ENCODE measurements around the gene TMPRSS6.

DNA sequence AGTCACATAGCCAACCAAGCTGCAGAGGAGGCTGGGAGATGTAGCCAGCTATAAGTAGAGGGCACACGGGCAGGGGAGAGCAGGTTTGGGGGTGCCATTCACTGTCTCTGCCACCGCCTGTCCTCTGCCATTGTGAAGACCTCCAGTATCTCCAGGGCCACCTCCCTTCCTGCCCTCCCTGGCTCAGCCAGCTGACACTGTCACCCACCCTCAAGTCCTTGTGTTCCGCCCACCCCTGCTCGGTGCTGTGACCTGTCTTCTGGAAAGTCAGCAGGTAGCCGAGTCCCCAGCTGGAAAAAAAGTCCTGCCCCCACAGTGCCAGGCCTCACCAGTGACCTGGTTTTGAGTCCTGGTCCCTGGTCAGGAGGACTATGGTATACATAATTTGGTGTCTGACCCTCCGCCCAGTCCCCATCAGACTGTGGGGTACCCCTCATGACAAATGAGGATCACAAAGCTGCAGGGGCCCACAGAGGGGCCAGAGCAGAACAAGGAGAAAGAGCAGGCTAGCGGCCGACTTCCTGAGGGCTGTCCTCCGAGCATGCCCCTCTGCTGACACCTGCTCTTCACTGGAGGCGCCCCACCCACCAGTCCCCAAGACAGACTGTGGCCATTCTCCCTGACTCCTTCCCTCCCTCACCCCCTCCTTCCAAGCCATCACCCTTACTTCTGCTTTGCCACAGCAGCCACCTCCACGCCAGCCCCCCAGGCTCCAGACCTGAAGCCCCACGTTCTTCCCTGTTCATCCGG, 47.3 kb upstream of the TMPRSS6 start:
- TF ChIP-seq, protein P1, sequence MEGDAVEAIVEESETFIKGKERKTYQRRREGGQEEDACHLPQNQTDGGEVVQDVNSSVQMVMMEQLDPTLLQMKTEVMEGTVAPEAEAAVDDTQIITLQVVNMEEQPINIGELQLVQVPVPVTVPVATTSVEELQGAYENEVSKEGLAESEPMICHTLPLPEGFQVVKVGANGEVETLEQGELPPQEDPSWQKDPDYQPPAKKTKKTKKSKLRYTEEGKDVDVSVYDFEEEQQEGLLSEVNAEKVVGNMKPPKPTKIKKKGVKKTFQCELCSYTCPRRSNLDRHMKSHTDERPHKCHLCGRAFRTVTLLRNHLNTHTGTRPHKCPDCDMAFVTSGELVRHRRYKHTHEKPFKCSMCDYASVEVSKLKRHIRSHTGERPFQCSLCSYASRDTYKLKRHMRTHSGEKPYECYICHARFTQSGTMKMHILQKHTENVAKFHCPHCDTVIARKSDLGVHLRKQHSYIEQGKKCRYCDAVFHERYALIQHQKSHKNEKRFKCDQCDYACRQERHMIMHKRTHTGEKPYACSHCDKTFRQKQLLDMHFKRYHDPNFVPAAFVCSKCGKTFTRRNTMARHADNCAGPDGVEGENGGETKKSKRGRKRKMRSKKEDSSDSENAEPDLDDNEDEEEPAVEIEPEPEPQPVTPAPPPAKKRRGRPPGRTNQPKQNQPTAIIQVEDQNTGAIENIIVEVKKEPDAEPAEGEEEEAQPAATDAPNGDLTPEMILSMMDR (IDR thresholded peaks at IDR 0.05), result no peak
- TF ChIP-seq POLR2A (IDR thresholded peaks at IDR 0.05), result no peak

Measured in testis (tissue), 2 donors.